ENCODE measurements around the gene MUC2.

The MUC2 gene

DNA sequence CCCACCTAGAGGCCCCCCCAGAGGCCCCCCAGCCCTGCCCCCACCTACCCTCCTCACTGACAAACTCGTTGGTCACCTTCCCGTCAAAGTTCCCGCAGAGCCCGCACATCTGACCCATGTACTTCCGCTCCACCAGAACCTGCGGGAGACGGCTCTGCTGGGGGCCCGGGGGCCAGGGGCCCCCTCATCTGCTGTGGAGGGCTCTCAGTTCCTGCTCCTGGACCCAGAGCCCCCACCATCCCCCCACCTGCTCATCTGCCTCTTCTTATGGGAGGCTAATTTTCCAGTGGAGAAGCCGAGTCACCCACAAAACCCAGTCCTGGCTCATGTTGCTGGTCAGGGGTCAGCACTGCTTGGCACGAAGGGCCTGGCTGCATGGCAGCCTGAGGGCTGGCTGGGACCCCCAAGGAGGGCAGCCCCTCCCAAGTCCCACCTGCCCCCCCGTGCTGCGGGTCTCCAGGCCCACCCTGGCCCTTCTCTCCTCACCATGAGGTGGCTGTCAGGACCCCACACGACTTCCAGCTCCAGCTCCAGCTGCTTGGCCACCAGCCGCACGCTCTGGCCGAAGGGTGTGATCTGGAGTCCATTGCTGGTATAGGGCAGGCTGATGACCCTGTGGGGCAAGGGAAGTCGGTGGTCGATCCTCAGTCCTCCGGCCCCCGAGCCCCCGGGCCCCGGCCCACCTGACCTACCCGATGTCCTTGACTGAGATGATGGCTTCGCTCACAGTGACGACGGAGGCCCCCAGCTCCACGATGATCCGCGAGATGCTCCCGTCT lies 43.4 kb upstream of the MUC2 start:
- TF ChIP-seq ARNT (IDR thresholded peaks at IDR 0.05), result no peak
- no peak for TF ChIP-seq FOXK2 (IDR thresholded peaks at IDR 0.05)
- TF ChIP-seq L3MBTL2 (conservative IDR thresholded peaks at IDR 0.05), result no peak
- TF ChIP-seq FOXM1 (IDR thresholded peaks at IDR 0.05; ENCODE audit: borderline replicate concordance), result no peak
- no peak for TF ChIP-seq LEF1 (IDR thresholded peaks at IDR 0.05; ENCODE audit: borderline replicate concordance)
- no peak for TF ChIP-seq NFRKB (IDR thresholded peaks at IDR 0.05)
- TF ChIP-seq SP1 (IDR thresholded peaks at IDR 0.05), result no peak
- TF ChIP-seq SUZ12 (IDR thresholded peaks at IDR 0.05), result no peak
- TF ChIP-seq, protein P1, sequence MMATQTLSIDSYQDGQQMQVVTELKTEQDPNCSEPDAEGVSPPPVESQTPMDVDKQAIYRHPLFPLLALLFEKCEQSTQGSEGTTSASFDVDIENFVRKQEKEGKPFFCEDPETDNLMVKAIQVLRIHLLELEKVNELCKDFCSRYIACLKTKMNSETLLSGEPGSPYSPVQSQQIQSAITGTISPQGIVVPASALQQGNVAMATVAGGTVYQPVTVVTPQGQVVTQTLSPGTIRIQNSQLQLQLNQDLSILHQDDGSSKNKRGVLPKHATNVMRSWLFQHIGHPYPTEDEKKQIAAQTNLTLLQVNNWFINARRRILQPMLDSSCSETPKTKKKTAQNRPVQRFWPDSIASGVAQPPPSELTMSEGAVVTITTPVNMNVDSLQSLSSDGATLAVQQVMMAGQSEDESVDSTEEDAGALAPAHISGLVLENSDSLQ (IDR thresholded peaks at IDR 0.05), result no peak
- no peak for TF ChIP-seq ZNF384 (IDR thresholded peaks at IDR 0.05)
- TF ChIP-seq BHLHE40 (IDR thresholded peaks at IDR 0.05; ENCODE audit: borderline replicate concordance), result no peak
- TF ChIP-seq TARDBP (IDR thresholded peaks at IDR 0.05), result no peak
- DNase-seq (ENCODE audit: extremely low spot score), result no peak
- ChIA-PET CTCF (no interaction called here), POLR2A (no interaction called here)

DNA sequence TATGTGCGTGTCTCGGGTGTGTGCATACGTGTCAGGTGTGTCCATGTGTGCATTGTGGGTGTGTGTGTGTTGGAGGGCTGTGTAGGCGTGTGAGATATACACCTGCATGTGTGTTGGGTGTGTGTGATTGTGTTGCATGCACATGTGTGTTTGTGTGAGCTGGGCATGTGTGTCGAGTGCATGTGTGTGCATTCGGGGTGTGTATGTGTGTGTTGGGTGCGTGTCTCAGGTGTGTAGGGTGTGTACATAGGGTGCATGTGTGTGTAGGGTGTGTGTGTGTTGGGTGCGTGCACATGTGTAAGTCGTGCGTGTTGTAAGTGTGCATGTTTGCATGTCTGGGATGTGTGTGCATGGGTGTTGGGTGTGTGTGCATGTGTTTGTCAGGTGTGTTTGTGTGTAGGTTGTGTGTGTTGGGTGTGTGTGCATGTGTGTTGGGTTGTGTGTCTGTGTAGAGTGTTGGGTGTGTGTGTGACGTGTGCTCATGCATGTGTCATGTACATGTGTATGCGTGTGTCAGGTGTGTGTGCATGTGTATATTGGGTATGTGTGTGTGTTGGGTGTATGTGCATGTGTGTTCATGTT lies 42.3 kb upstream of the MUC2 start:
- POLR2A ChIA-PET, result no interaction called here
- CTCF ChIA-PET, result no interaction called here
- no peak for DNase-seq (ENCODE audit: extremely low spot score)
- no peak for TF ChIP-seq NFRKB (IDR thresholded peaks at IDR 0.05)
- TF ChIP-seq FOXM1 (IDR thresholded peaks at IDR 0.05; ENCODE audit: borderline replicate concordance), result no peak
- no peak for TF ChIP-seq CTBP1 (IDR thresholded peaks at IDR 0.05; ENCODE audit: borderline replicate concordance)
- TF ChIP-seq HDGF (IDR thresholded peaks at IDR 0.05; ENCODE audit: borderline replicate concordance), result no peak

- POLR2A ChIA-PET, result no interaction called here
- TF ChIP-seq FOXA1 (IDR thresholded peaks at IDR 0.05), result no peak
- no peak for TF ChIP-seq LEF1 (IDR thresholded peaks at IDR 0.05; ENCODE audit: borderline replicate concordance)
- TF ChIP-seq FOXK2 (IDR thresholded peaks at IDR 0.05), result no peak
- TF ChIP-seq CTBP1 (IDR thresholded peaks at IDR 0.05; ENCODE audit: borderline replicate concordance), result no peak
- TF ChIP-seq SUZ12 (IDR thresholded peaks at IDR 0.05), result no peak
- no peak for TF ChIP-seq L3MBTL2 (conservative IDR thresholded peaks at IDR 0.05)
- TF ChIP-seq ELF4 (IDR thresholded peaks at IDR 0.05), result no peak
- TF ChIP-seq FOXM1 (IDR thresholded peaks at IDR 0.05; ENCODE audit: borderline replicate concordance), result no peak
- TF ChIP-seq, protein P1 (IDR thresholded peaks at IDR 0.05), result no peak
- TF ChIP-seq NFRKB (IDR thresholded peaks at IDR 0.05), result no peak
- no peak for TF ChIP-seq ZNF384 (IDR thresholded peaks at IDR 0.05)
- no peak for TF ChIP-seq BHLHE40 (IDR thresholded peaks at IDR 0.05; ENCODE audit: borderline replicate concordance)
- TF ChIP-seq HDGF (IDR thresholded peaks at IDR 0.05; ENCODE audit: borderline replicate concordance), result no peak
- TF ChIP-seq SP1 (IDR thresholded peaks at IDR 0.05), result no peak
- no peak for TF ChIP-seq ARNT (IDR thresholded peaks at IDR 0.05)
- TF ChIP-seq TARDBP (IDR thresholded peaks at IDR 0.05), result no peak
- DNase-seq (ENCODE audit: extremely low spot score), result no peak
- CTCF ChIA-PET, result no interaction called here
These were observed 41.5 kb upstream of the MUC2 start for GRCh38 chr11:1033016-1033798.

DNA sequence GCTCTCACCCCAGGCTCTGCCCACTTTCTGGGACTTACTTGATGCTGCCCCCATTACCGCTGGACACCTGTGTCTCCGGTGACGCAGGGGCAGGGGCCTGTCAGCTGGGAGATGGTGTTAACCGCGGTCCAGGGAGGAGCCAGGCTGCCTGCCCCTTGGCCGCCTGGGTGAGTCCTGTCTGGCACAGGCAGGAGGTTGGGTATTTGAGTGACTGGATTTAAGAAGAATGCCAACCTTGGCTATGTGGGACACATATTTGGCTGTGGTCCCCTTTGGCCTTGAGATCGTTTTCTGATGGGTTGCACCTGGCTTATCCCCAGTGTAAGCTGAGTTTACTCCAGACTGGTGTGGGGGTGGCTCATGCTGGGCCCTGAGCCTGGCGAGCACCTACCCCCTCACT lies 40.7 kb upstream of the MUC2 start:
- no peak for TF ChIP-seq FOXA1 (IDR thresholded peaks at IDR 0.05)
- TF ChIP-seq NFRKB (IDR thresholded peaks at IDR 0.05), result no peak
- no peak for TF ChIP-seq LEF1 (IDR thresholded peaks at IDR 0.05; ENCODE audit: borderline replicate concordance)
- TF ChIP-seq ZNF384 (IDR thresholded peaks at IDR 0.05), result no peak
- TF ChIP-seq SUZ12 (IDR thresholded peaks at IDR 0.05), result no peak
- TF ChIP-seq BHLHE40 (IDR thresholded peaks at IDR 0.05; ENCODE audit: borderline replicate concordance), result no peak
- no peak for TF ChIP-seq L3MBTL2 (conservative IDR thresholded peaks at IDR 0.05)
- TF ChIP-seq ELF4 (IDR thresholded peaks at IDR 0.05), result no peak
- TF ChIP-seq SP1 (IDR thresholded peaks at IDR 0.05), result no peak
- no peak for TF ChIP-seq FOXM1 (IDR thresholded peaks at IDR 0.05; ENCODE audit: borderline replicate concordance)
- TF ChIP-seq TARDBP (IDR thresholded peaks at IDR 0.05), result no peak
- no peak for TF ChIP-seq CTBP1 (IDR thresholded peaks at IDR 0.05; ENCODE audit: borderline replicate concordance)
- TF ChIP-seq, protein P1 (IDR thresholded peaks at IDR 0.05), result no peak
- no peak for TF ChIP-seq HDGF (IDR thresholded peaks at IDR 0.05; ENCODE audit: borderline replicate concordance)
- no peak for TF ChIP-seq FOXK2 (IDR thresholded peaks at IDR 0.05)
- TF ChIP-seq ARNT (IDR thresholded peaks at IDR 0.05), result no peak
- POLR2A ChIA-PET, result no interaction called here
- no peak for DNase-seq (ENCODE audit: extremely low spot score)

GRCh38 chr11:1034456-1035295 lies 40.0 kb upstream of the MUC2 start:
- no peak for DNase-seq (ENCODE audit: extremely low spot score)
- CTCF ChIA-PET, result no interaction called here
- POLR2A ChIA-PET, result no interaction called here
- TF ChIP-seq, protein P1 (IDR thresholded peaks at IDR 0.05), result no peak
- no peak for TF ChIP-seq LEF1 (IDR thresholded peaks at IDR 0.05; ENCODE audit: borderline replicate concordance)
- TF ChIP-seq SP1 (IDR thresholded peaks at IDR 0.05), result no peak
- TF ChIP-seq SUZ12 (IDR thresholded peaks at IDR 0.05), result no peak
- TF ChIP-seq FOXM1 (IDR thresholded peaks at IDR 0.05; ENCODE audit: borderline replicate concordance), result no peak
- TF ChIP-seq BHLHE40 (IDR thresholded peaks at IDR 0.05; ENCODE audit: borderline replicate concordance), result no peak
- TF ChIP-seq CTBP1 (IDR thresholded peaks at IDR 0.05; ENCODE audit: borderline replicate concordance), result no peak
- TF ChIP-seq FOXK2 (IDR thresholded peaks at IDR 0.05), result no peak
- TF ChIP-seq ZNF384 (IDR thresholded peaks at IDR 0.05), result no peak
- no peak for TF ChIP-seq HDGF (IDR thresholded peaks at IDR 0.05; ENCODE audit: borderline replicate concordance)
- no peak for TF ChIP-seq TARDBP (IDR thresholded peaks at IDR 0.05)
- TF ChIP-seq ELF4 (IDR thresholded peaks at IDR 0.05), result no peak
- TF ChIP-seq L3MBTL2 (conservative IDR thresholded peaks at IDR 0.05), result no peak
- no peak for TF ChIP-seq FOXA1 (IDR thresholded peaks at IDR 0.05)
- TF ChIP-seq ARNT (IDR thresholded peaks at IDR 0.05), result no peak
- no peak for TF ChIP-seq NFRKB (IDR thresholded peaks at IDR 0.05)

More for the DNA sequence above, 40.7 kb upstream of the MUC2 start:
- CTCF ChIA-PET, result no interaction called here

Data from HEK293T (cell line).